GM19468 (cell line): Measurements from ENCODE around the gene NSG1.
A peak's percentile ranks its signal among the peaks of the same experiment; 100 is the strongest.
"Not testable (repeated sequence)": the region's sequence is repeated elsewhere in the genome, so short reads cannot be mapped to it uniquely, and the experiment has no call there.

Experiments used
- ATAC-seq: cut with Tn5 transposase; IDR thresholded peaks from one replicate; pipeline ENCODE4 v1.9.1; 2021; ENCODE audit warnings: mild to moderate bottlenecking, moderate library complexity, moderate number of reproducible peaks; ENCODE audit not compliant: unreplicated experiment; ENCODE audit errors: extremely low read depth

NSG1 gene

GRCh38 chr4:4386736-4387392 is at the start of gene NSG1:
Gene NSG1 (plus strand): TSS chr4:4387102. CDS start chr4:4387630, 528 bp downstream.
- no peak for ATAC-seq

GRCh38 chr4:4338210-4339001 is 48.5 kb upstream of the NSG1 start:
- no peak for ATAC-seq

GRCh38 chr4:4339504-4340085 is 47.3 kb upstream of the NSG1 start:
- no peak for ATAC-seq

- no peak for ATAC-seq
Measured at GRCh38 chr4:4341861-4342650, 44.8 kb upstream of the NSG1 start.

- ATAC-seq = no peak
Measured at GRCh38 chr4:4343038-4343437, 43.9 kb upstream of the NSG1 start.

- ATAC-seq = peak; percentile 74
Measured at GRCh38 chr4:4344915-4345527, 41.9 kb upstream of the NSG1 start.

GRCh38 chr4:4347585-4347984 is 39.3 kb upstream of the NSG1 start:
- ATAC-seq = no peak

- ATAC-seq = not testable (repeated sequence)
Measured at GRCh38 chr4:4348585-4348984, 38.3 kb upstream of the NSG1 start.

GRCh38 chr4:4349867-4350266 is 37.0 kb upstream of the NSG1 start:
- ATAC-seq = no peak

GRCh38 chr4:4350909-4351308 is 36.0 kb upstream of the NSG1 start:
- no peak for ATAC-seq

GRCh38 chr4:4355302-4355701 is 31.6 kb upstream of the NSG1 start:
- ATAC-seq = no peak

- ATAC-seq = no peak
Measured at GRCh38 chr4:4356106-4357041, 30.5 kb upstream of the NSG1 start.

- ATAC-seq = no peak
Measured at GRCh38 chr4:4358093-4358854, 28.6 kb upstream of the NSG1 start.

GRCh38 chr4:4361883-4362282 is 25.0 kb upstream of the NSG1 start:
- no peak for ATAC-seq

GRCh38 chr4:4362991-4363697 is 23.8 kb upstream of the NSG1 start:
- no peak for ATAC-seq

- ATAC-seq = no peak
Measured at GRCh38 chr4:4364061-4364460, 22.8 kb upstream of the NSG1 start.

- ATAC-seq = no peak
Measured at GRCh38 chr4:4364486-4365208, 22.3 kb upstream of the NSG1 start.
